Trophoblast cell (in vitro differentiated cells and primary cell): ENCODE data around the gene C17orf50.

Experiments used
- DNase-seq, 2 donors: peaks; one replicate each; pipeline ENCODE4 v3.0.0-alpha.2; 2016
- H2AFZ ChIP-seq: 2 replicates; pipeline ENCODE4 v1.6.1; 2013; ENCODE audit warnings: low read length, moderate library complexity, mild to moderate bottlenecking; ENCODE audit not compliant: insufficient read depth, poor library complexity
- H2AK5ac ChIP-seq: 2 replicates; pipeline ENCODE4 v1.6.1; 2013; ENCODE audit warnings: mild to moderate bottlenecking, low read length
- H2BK120ac ChIP-seq: 2 replicates; pipeline ENCODE4 v1.6.1; 2013; ENCODE audit warnings: low read length, mild to moderate bottlenecking, moderate library complexity; ENCODE audit not compliant: insufficient read depth, poor library complexity
- H2BK12ac ChIP-seq: 2 replicates; pipeline ENCODE4 v1.6.1; 2013; ENCODE audit warnings: mild to moderate bottlenecking, low read length, moderate library complexity
- H2BK5ac ChIP-seq: 2 replicates; pipeline ENCODE4 v1.6.1; 2013; ENCODE audit warnings: low read length, low read depth, moderate library complexity, mild to moderate bottlenecking; ENCODE audit not compliant: poor library complexity
- H3K14ac ChIP-seq: 2 replicates; pipeline ENCODE4 v1.6.1; 2013; ENCODE audit warnings: mild to moderate bottlenecking, low read length
- H3K18ac ChIP-seq: 2 replicates; pipeline ENCODE4 v1.6.1; 2013; ENCODE audit warnings: mild to moderate bottlenecking, low read length
- H3K23ac ChIP-seq: 2 replicates; pipeline ENCODE4 v1.6.1; 2013; ENCODE audit warnings: low read length
- H3K27ac ChIP-seq: 2 replicates; pipeline ENCODE4 v1.5.1; 2013; ENCODE audit warnings: low read depth, mild to moderate bottlenecking, inconsistent platforms, low read length, moderate library complexity
- H3K27me3 ChIP-seq: 2 replicates; pipeline ENCODE4 v1.6.1; 2013; ENCODE audit warnings: inconsistent platforms, mild to moderate bottlenecking, low read length, moderate library complexity; ENCODE audit not compliant: insufficient read depth
- H3K36me3 ChIP-seq, 2 experiments: 1 replicate in 1 of 2; 2 replicates in 1 of 2; pipeline ENCODE4 v1.6.1; 2013; ENCODE audit warnings: low read length in 2 of 2, mild to moderate bottlenecking in 2 of 2, moderate library complexity in 1 of 2; ENCODE audit not compliant: insufficient read depth in 2 of 2, control insufficient read depth in 1 of 2
- H3K4ac ChIP-seq: 2 replicates; pipeline ENCODE4 v1.6.1; 2013; ENCODE audit warnings: low read depth, mild to moderate bottlenecking, low read length, moderate library complexity
- H3K4me1 ChIP-seq, 2 experiments: 1 replicate in 1 of 2; 2 replicates in 1 of 2; pipeline ENCODE4 v1.6.1; 2013; ENCODE audit warnings: low read length in 2 of 2, mild to moderate bottlenecking in 2 of 2, moderate library complexity in 1 of 2; ENCODE audit not compliant: insufficient read depth in 2 of 2, control insufficient read depth in 1 of 2
- H3K4me2 ChIP-seq: 2 replicates; pipeline ENCODE4 v1.6.1; 2013; ENCODE audit warnings: inconsistent platforms, mild to moderate bottlenecking, low read length, moderate library complexity
- H3K4me3 ChIP-seq: 2 replicates; pipeline ENCODE4 v1.5.1; 2013; ENCODE audit warnings: mild to moderate bottlenecking, low read depth, low read length, inconsistent platforms
- H3K79me1 ChIP-seq: one replicate; pipeline ENCODE4 v1.6.1; 2013; ENCODE audit warnings: low read length
- H3K79me2 ChIP-seq: 2 replicates; pipeline ENCODE4 v1.6.1; 2013; ENCODE audit warnings: low read length, mild to moderate bottlenecking; ENCODE audit not compliant: control insufficient read depth, insufficient read depth, poor library complexity
- H3K9ac ChIP-seq: 2 replicates; pipeline ENCODE4 v1.6.1; 2013; ENCODE audit warnings: mild to moderate bottlenecking, low read length
- H3K9me3 ChIP-seq: 2 replicates; pipeline ENCODE4 v1.6.1; 2013; ENCODE audit warnings: low read depth, mild to moderate bottlenecking, control low read depth, inconsistent platforms, low read length; ENCODE audit not compliant: insufficient read depth
- H4K12ac ChIP-seq: 2 replicates; pipeline ENCODE4 v1.6.1; 2013; ENCODE audit warnings: low read depth, mild to moderate bottlenecking, low read length, moderate library complexity
- H4K8ac ChIP-seq: 2 replicates; pipeline ENCODE4 v1.6.1; 2013; ENCODE audit warnings: low read depth, mild to moderate bottlenecking, low read length, moderate library complexity
- H4K91ac ChIP-seq: one replicate; pipeline ENCODE4 v1.6.1; 2013; ENCODE audit warnings: low read depth, mild to moderate bottlenecking, low read length, moderate library complexity
- WGBS: extraction: QIAGEN DNeasy Blood & Tissue Kit; methylation state at CpG from one replicate; pipeline ENCODE4 v1.1.7; 2013; ENCODE audit warnings: missing lambda C conversion rate; ENCODE audit not compliant: insufficient read length, insufficient coverage; ENCODE audit errors: extremely low coverage; 5-methylcytosine and 5-hydroxymethylcytosine counted together

The C17orf50 gene

DNA sequence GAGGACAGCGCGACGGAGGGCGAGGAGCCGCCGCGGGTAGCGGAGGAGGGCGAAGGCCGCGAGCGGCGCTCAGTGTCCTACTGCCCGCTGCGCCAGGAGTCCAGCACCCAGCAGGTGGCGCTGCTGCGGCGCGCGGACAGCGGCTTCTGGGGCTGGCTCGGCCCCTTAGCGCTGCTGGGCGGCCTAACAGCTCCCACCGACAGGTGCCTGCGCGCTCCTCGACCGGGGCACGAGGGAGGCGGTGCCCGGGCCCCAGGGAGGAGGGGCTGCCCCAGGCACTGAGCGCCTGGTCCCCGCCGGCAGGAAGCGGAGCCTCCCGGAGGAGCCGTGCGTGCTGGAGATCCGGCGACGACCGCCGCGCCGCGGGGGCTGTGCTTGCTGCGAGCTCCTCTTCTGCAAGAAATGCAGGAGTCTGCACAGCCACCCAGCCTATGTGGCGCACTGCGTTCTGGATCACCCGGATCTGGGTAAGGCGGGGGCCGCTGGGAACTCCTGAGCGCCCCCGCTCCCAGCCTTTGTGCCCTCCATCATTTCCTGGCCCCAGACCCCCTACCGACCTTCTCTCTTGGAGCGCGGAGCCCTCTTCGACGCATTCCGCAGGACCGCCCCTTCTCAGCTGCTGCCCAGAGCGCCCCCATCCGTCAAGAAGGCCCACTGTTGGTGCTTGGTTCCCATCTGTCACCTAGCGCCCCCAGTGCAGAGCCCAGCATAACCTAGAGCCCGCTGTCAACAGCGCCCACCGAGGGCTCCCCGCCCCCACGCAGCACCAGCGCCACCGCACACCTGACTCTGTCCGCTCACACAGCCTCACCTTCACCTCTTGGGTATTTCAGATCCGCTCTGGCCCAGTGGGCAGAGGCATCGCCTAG, 3.7 kb downstream of the C17orf50 start:
- H2AK5ac ChIP-seq, result no peak overlapping the region
- H3K4me1 ChIP-seq, result peaks cover 15 to 24% of the 10 kb centered on the region in 2 experiments
- peak; percentile 92 to 96 for DNase-seq
- no peak overlapping the region for H4K91ac ChIP-seq
- H3K9ac ChIP-seq, result no peak overlapping the region
- no peak overlapping the region for H2BK12ac ChIP-seq
- no peak overlapping the region for H2AFZ ChIP-seq
- H4K8ac ChIP-seq, result no peak overlapping the region
- H3K79me2 ChIP-seq, result no peaks in the 10 kb centered on the region
- peak overlapping the region; percentile 65 for H3K4me2 ChIP-seq
- H3K27ac ChIP-seq, result no peak overlapping the region
- H3K4me3 ChIP-seq, result no peak overlapping the region
- no peak overlapping the region for H2BK120ac ChIP-seq
- no peaks in the 10 kb centered on the region for H3K36me3 ChIP-seq
- no peak overlapping the region for H3K23ac ChIP-seq
- H2BK5ac ChIP-seq, result no peak overlapping the region
- no peak overlapping the region for H3K4ac ChIP-seq
- WGBS, result no CpG with 5 or more reads among the region's 75 CpGs
- H3K9me3 ChIP-seq, result no peaks in the 10 kb centered on the region
- no peaks in the 10 kb centered on the region for H3K27me3 ChIP-seq
- H3K18ac ChIP-seq, result no peak overlapping the region
- H3K79me1 ChIP-seq, result peaks cover 2% of the 10 kb centered on the region
- H4K12ac ChIP-seq, result no peak overlapping the region
- H3K14ac ChIP-seq, result peak overlapping the region; percentile 11

DNA sequence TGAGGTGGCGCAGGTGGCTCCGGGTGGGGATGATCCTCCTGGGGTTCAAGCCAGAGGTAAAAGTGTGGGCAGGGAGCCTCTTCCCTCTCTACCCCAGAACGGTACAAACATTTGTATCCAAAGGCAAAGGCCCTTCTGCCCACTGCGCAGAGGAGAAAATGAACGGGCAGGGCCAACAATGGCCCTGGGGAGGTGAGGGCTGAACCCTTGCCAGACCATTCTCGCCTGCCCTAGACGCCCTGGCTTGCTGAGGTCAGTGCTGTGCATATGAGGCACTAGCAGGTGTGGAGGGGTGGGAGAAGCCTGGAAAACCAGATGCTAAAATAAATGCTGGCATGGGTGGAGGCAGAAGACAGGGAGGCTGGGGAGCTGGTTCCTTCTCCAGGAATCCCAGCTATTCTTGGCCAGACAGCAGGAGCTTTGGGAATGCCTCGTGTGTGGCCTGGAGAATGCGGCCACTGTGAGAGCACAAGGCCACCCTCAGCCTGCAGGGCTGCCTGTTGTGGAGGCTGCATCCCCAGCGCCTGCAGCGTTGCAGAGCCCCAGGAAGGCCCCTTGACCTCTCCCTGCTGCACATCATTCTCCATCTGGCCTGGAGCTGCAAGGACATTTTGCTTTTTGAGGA, 4.5 kb downstream of the C17orf50 start:
- H2BK5ac ChIP-seq, result no peak overlapping the region
- H2BK120ac ChIP-seq, result no peak overlapping the region
- H3K9me3 ChIP-seq, result no peaks in the 10 kb centered on the region
- no peak for DNase-seq
- H4K12ac ChIP-seq, result no peak overlapping the region
- peaks cover 2% of the 10 kb centered on the region for H3K79me1 ChIP-seq
- H3K4me3 ChIP-seq, result no peak overlapping the region
- peak overlapping the region; percentile 65 for H3K4me2 ChIP-seq
- WGBS, result no CpG with 5 or more reads among the region's 11 CpGs
- H3K9ac ChIP-seq, result no peak overlapping the region
- H3K27ac ChIP-seq, result peak overlapping the region; percentile 6
- H4K91ac ChIP-seq, result no peak overlapping the region
- peaks cover 15 to 24% of the 10 kb centered on the region in 2 experiments for H3K4me1 ChIP-seq
- H2AK5ac ChIP-seq, result no peak overlapping the region
- H3K27me3 ChIP-seq, result no peaks in the 10 kb centered on the region
- H3K79me2 ChIP-seq, result no peaks in the 10 kb centered on the region
- no peak overlapping the region for H4K8ac ChIP-seq
- no peak overlapping the region for H2BK12ac ChIP-seq
- H2AFZ ChIP-seq, result no peak overlapping the region
- H3K14ac ChIP-seq, result no peak overlapping the region
- no peak overlapping the region for H3K4ac ChIP-seq
- H3K23ac ChIP-seq, result no peak overlapping the region
- H3K36me3 ChIP-seq, result no peaks in the 10 kb centered on the region
- no peak overlapping the region for H3K18ac ChIP-seq

DNA sequence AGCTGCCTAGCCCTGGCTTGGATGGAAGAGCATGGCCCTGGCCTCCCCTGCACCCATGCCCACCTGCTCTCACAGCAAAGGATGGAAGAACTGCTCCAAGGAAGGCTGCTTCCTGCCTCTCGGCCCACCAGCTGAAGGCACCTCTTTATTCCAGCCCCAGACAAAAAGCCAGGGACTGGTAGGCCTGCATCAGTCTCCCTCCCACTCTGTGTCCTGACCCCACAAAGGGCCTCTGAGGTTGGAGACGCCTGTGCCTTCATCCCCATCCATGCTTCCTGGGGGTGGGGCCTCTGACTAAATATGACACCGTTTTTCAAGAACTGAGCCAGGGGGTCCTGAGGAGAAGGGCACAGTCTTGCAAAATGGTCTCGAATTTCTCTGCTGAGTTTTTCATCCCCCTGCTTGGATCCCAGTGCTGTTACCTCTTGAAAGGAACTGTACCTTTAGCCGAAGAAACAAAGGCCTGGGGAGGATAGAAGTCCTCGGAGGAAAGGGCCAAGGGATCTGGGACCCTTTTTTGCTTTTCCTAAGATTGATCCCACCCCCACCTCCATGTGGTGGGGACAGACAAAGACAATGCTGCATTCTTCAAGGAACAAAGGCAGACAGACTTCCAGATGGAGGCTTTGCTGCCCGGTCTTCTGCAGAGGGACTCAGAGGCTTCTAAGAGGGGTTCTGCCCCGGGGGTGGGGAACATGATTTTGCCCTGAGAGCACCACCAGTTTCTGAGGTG, 5.2 kb downstream of the C17orf50 start:
- Histone ChIP-seq H3K79me1 (peaks cover 2% of the 10 kb centered on the region), H2BK120ac (no peak overlapping the region), H3K14ac (no peak overlapping the region), H3K27ac (no peak overlapping the region), H4K91ac (no peak overlapping the region), H2AFZ (no peak overlapping the region), H3K23ac (no peak overlapping the region), H3K4ac (no peak overlapping the region), H3K27me3 (no peaks in the 10 kb centered on the region), H4K8ac (no peak overlapping the region), H3K9me3 (no peaks in the 10 kb centered on the region), H2BK5ac (no peak overlapping the region), H3K4me3 (no peak overlapping the region), H3K9ac (no peak overlapping the region), H3K4me2 (no peak overlapping the region), H4K12ac (no peak overlapping the region), H2BK12ac (no peak overlapping the region), H2AK5ac (no peak overlapping the region), H3K79me2 (no peaks in the 10 kb centered on the region), H3K18ac (no peak overlapping the region), H3K4me1 (peaks cover 15 to 24% of the 10 kb centered on the region in 2 experiments), H3K36me3 (no peaks in the 10 kb centered on the region)
- DNase-seq, result no peak
- WGBS, result no CpG with 5 or more reads among the region's 8 CpGs

DNA sequence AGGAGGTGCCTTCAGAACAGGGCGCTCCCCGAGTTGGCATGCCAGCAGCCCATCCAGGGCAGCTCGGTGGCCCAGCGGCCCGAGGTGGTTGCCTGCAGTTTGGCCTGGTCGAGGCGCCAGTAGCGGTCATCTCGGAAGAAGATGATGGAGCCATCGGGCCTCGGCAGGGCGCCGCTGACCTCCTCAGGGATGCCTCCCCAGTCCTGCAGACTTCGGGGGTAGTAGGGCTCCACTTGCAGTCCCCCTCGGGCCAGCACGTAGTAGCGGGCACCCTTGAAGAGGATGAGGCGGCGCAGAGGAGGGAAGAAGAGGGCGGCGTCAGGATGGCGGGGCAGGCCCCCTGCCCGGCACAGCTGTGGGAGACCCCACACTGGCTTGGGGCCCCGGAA, 5.8 kb downstream of the C17orf50 start:
- no peak for DNase-seq
- Histone ChIP-seq H2BK5ac (no peak overlapping the region), H3K4me3 (no peak overlapping the region), H3K36me3 (no peaks in the 10 kb centered on the region), H3K9ac (no peak overlapping the region), H2BK120ac (no peak overlapping the region), H3K14ac (no peak overlapping the region), H2AK5ac (no peak overlapping the region), H3K27me3 (no peaks in the 10 kb centered on the region), H3K27ac (no peak overlapping the region), H4K91ac (peak overlapping the region; percentile 4), H3K79me2 (no peaks in the 10 kb centered on the region), H4K12ac (no peak overlapping the region), H2AFZ (no peak overlapping the region), H3K4me1 (peaks cover 15 to 24% of the 10 kb centered on the region in 2 experiments), H4K8ac (no peak overlapping the region), H3K4ac (no peak overlapping the region), H3K79me1 (peaks cover 2% of the 10 kb centered on the region), H3K18ac (no peak overlapping the region), H3K9me3 (no peaks in the 10 kb centered on the region), H2BK12ac (no peak overlapping the region), H3K23ac (no peak overlapping the region), H3K4me2 (no peak overlapping the region)
- WGBS, result no CpG with 5 or more reads among the region's 24 CpGs
